Measurements from ENCODE around the gene MGST1. TPM values are rescaled to one million over a fixed set of nuclear protein-coding genes. Genes with fewer than 3 reads are reported as not detected.

Gene MGST1, protein sequence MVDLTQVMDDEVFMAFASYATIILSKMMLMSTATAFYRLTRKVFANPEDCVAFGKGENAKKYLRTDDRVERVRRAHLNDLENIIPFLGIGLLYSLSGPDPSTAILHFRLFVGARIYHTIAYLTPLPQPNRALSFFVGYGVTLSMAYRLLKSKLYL
- total RNA-seq, result 100 to 1,000 TPM; 339 to 555 TPM

DNA sequence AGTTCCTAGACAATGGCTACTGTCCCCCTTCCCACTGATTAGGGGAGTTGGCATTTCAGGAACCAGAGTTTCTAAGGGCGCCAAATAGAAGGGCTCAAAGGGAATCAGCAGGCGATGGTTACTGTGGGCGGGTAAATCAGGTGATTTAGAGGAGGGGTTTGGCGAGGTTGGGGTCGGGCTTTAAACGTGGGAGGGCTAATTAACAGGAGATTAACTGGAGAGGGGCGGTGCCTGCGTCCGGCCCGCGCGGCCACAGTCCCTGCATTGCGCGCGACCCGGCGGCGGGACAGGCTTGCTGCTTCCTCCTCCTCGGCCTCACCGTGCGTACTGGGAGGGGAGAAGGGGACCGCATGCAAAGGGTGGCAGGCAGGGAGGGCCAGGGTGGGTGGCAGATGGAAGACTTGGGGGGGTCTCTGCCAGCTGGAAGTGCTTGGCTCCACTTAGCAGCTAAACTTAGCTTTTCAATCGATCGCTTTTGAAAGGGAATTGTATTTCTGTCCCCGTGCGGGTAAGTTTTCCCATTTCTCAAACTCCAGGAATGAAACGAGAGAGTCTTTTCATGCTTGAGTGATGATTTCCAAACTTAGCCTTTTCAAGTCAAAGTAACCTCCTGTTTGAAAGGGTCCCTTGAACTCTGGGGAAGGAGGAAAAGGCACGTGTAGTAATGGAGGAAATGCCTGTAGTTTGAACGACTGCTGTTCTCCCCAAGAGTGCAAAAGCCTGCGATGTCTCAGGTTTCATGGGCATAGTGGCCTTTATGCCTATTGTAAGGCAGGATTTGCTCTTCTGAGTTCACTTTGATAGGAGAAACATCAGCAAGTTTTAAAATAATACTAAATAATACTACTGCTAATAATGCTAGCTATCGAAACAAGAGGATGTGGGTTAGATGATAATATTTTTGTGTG is at the start of gene MGST1:
Gene MGST1 (plus strand): TSS at position 255 of the 908 bp plus-strand sequence. CDS start 6,608 bp downstream, outside the sequence.
- peak within 1 kb of the TSS; percentile 78 for H3K27ac ChIP-seq
- H3K36me3 ChIP-seq, result no peaks in the 10 kb centered on the region
- no peaks in the 10 kb centered on the region for H3K9me3 ChIP-seq
- peak; percentile 82 for DNase-seq
- TF ChIP-seq, protein P1, sequence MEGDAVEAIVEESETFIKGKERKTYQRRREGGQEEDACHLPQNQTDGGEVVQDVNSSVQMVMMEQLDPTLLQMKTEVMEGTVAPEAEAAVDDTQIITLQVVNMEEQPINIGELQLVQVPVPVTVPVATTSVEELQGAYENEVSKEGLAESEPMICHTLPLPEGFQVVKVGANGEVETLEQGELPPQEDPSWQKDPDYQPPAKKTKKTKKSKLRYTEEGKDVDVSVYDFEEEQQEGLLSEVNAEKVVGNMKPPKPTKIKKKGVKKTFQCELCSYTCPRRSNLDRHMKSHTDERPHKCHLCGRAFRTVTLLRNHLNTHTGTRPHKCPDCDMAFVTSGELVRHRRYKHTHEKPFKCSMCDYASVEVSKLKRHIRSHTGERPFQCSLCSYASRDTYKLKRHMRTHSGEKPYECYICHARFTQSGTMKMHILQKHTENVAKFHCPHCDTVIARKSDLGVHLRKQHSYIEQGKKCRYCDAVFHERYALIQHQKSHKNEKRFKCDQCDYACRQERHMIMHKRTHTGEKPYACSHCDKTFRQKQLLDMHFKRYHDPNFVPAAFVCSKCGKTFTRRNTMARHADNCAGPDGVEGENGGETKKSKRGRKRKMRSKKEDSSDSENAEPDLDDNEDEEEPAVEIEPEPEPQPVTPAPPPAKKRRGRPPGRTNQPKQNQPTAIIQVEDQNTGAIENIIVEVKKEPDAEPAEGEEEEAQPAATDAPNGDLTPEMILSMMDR (IDR thresholded peaks at IDR 0.05), result no peak
- H3K27me3 ChIP-seq, result no peaks in the 10 kb centered on the region
- no peaks in the 10 kb centered on the region for H3K4me1 ChIP-seq
- peak within 1 kb of the TSS; percentile 66 to 91 for H3K9ac ChIP-seq (ENCODE audit: low read depth in 2 of 2, low read length in 2 of 2)
- peak within 1 kb of the TSS; percentile 36 for H3K4me3 ChIP-seq
- intact Hi-C loops (cut with DNase I), result no loop called here

DNA sequence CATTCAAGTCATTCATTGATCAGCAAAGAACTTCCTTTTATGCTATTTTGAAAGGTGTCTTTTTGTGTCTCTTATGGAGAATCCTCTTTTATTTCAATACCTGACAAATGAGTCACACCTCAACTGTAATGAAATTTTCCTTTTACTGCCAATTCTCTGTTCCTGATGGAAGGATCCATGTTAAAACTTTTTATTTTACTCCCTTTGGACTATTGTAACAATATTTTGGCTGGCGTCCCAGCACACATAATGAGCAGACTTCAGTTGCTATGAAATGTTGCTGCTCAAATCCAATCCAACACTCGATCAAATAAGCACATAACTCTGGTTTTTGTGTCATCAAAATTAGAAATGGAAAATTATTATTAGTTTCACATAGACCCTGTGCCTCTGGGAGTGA is 48.0 kb upstream of the MGST1 start:
- Histone ChIP-seq H3K4me1 (no peaks in the 10 kb centered on the region), H3K27ac (no peak overlapping the region), H3K4me3 (no peak overlapping the region), H3K36me3 (no peaks in the 10 kb centered on the region), H3K9ac (ENCODE audit: low read depth in 2 of 2, low read length in 2 of 2) (no peak overlapping the region), H3K27me3 (no peaks in the 10 kb centered on the region), H3K9me3 (no peaks in the 10 kb centered on the region)
- TF ChIP-seq, protein P1 (IDR thresholded peaks at IDR 0.05), result no peak
- intact Hi-C loops (cut with DNase I), result no loop called here
- peak; percentile 62 for DNase-seq

DNA sequence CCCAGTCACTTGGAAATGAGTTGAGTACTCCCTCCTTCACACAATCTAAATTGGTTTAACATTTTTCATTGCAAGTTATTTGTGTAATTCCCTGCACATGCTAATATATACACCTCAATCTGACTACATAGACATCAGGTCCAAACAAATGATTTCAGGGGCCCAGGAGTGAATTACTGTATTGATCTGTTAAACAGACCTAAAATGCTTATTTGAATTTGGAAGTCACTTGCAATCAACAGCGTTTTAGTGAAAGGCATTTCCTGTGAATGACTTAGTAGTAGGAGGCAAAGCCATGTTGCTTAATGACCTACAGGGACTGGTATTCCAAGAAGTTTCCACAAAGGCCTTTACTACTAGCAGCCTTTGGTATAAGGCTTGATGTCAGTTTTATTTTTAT is 47.3 kb upstream of the MGST1 start:
- no peak overlapping the region for H3K27ac ChIP-seq
- intact Hi-C loops (cut with DNase I), result no loop called here
- no peak overlapping the region for H3K4me3 ChIP-seq
- no peak overlapping the region for H3K9ac ChIP-seq (ENCODE audit: low read depth in 2 of 2, low read length in 2 of 2)
- no peaks in the 10 kb centered on the region for H3K9me3 ChIP-seq
- DNase-seq, result no peak
- TF ChIP-seq, protein P1 (IDR thresholded peaks at IDR 0.05), result no peak
- no peaks in the 10 kb centered on the region for H3K27me3 ChIP-seq
- H3K36me3 ChIP-seq, result no peaks in the 10 kb centered on the region
- no peaks in the 10 kb centered on the region for H3K4me1 ChIP-seq

DNA sequence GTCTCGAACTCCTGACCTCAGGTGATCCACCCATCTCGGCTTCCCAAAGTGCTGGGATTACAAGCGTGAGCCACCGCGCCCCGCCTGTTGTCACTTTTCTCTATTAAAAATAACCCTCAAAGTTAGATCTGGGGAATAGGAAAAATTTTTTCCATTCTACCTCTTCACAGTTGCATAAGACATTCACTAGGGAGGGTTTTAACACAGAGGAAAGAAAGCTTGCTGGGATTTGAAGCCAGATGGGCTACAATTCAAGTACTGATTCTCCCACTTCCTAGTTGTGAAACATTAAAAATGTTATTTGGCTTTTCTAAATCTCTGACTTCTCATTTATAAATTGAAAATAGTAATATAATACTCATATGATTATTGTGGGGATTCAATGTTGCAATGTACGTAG is 46.7 kb upstream of the MGST1 start:
- H3K4me3 ChIP-seq, result no peak overlapping the region
- H3K36me3 ChIP-seq, result no peaks in the 10 kb centered on the region
- TF ChIP-seq, protein P1 (IDR thresholded peaks at IDR 0.05), result no peak
- no peak for DNase-seq
- intact Hi-C loops (cut with DNase I), result no loop called here
- no peak overlapping the region for H3K9ac ChIP-seq (ENCODE audit: low read depth in 2 of 2, low read length in 2 of 2)
- no peak overlapping the region for H3K27ac ChIP-seq
- H3K4me1 ChIP-seq, result no peaks in the 10 kb centered on the region
- no peaks in the 10 kb centered on the region for H3K9me3 ChIP-seq
- no peaks in the 10 kb centered on the region for H3K27me3 ChIP-seq

DNA sequence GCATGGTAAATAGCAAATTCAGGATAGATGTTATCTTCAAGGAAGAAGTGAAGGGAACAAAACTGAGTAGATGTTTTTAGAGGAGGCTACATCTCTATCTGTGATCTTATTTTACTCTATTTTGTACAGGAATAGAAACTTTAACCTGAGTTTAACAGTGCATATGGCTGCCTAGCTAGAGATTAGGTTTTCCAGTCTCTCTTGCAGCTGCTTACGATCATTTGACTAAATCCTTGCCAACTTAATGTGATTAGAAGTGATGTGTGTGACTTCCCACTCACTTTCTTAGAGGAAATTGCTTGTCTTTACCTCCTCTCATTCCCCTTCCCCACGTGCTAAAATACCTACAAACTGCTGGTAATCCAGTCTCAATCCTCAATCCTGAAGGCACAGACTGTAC is 43.5 kb upstream of the MGST1 start:
- no peaks in the 10 kb centered on the region for H3K4me1 ChIP-seq
- DNase-seq, result no peak
- H3K9me3 ChIP-seq, result no peaks in the 10 kb centered on the region
- intact Hi-C loops (cut with DNase I), result no loop called here
- H3K27ac ChIP-seq, result no peak overlapping the region
- H3K36me3 ChIP-seq, result no peaks in the 10 kb centered on the region
- no peak overlapping the region for H3K9ac ChIP-seq (ENCODE audit: low read depth in 2 of 2, low read length in 2 of 2)
- H3K4me3 ChIP-seq, result no peak overlapping the region
- TF ChIP-seq, protein P1 (IDR thresholded peaks at IDR 0.05), result no peak
- no peaks in the 10 kb centered on the region for H3K27me3 ChIP-seq
